HepG2 (cell line): Measurements from ENCODE around the gene ZBTB48. TPM values are rescaled to one million over a fixed set of nuclear protein-coding genes. Genes with fewer than 3 reads are reported as not detected.
A peak's percentile ranks its signal among the peaks of the same experiment; 100 is the strongest.

Source experiments
- ATAC-seq: fragments of 200-7000 bp; cut with Tn5 transposase; 3 replicates; pipeline ENCODE4 v1.9.1; 2020; ENCODE audit warnings: mild to moderate bottlenecking, moderate library complexity
- BruUV-seq: library from RNA; stranded (reverse); fragments of 400-500 nt; replicated peaks from 2 replicates; lab custom pipeline; 2021; lab: Mats Ljungman, UMichigan
- CTCF ChIA-PET: fragments of 300-600 bp; formaldehyde crosslinking; extraction: SDS; loops from one replicate; lab custom pipeline; 2021; ENCODE audit warnings: low total read pairs, inconsistent platforms, low intra/inter-chr PET ratio; lab: Yijun Ruan, JAX
- POLR2A ChIA-PET: fragments of 350-600 bp; sonication (Branson Sonifier 250); formaldehyde crosslinking; loops from one replicate; lab custom pipeline; 2020; ENCODE audit warnings: antibody characterized with exemption, inconsistent platforms; lab: Yijun Ruan, JAX
- DNase-seq: peaks from one replicate; pipeline ENCODE4 v3.0.0-alpha.2; 2015; ENCODE audit warnings: low spot score
- FAIRE-seq: peaks from 3 replicates; lab custom pipeline; 2011; peaks lifted over from hg19 to GRCh38; lab: Jason Lieb, UNC
- H2AFZ ChIP-seq: one replicate; pipeline ENCODE4 v1.6.1; 2011; ENCODE audit warnings: low read length, inconsistent platforms
- H3K27ac ChIP-seq: fragments of 300-600 bp; 3 replicates; pipeline ENCODE4 v1.8.0; 2011; ENCODE audit warnings: mixed run types, mild to moderate bottlenecking, mixed read lengths, low read length, inconsistent platforms; ENCODE audit not compliant: insufficient read depth; ENCODE audit errors: extremely low read length
- H3K27me3 ChIP-seq, 2 experiments: fragments of 200-600 bp in 1 of 2; 2 replicates in 1 of 2; 3 replicates in 1 of 2; pipeline versions ENCODE4 v1.6.0 to v1.8.0; 2011; ENCODE audit warnings: low read length in 2 of 2, mild to moderate bottlenecking in 2 of 2, moderate library complexity in 2 of 2, inconsistent platforms in 1 of 2; ENCODE audit not compliant: insufficient read depth in 2 of 2, control insufficient read depth in 1 of 2
- H3K36me3 ChIP-seq, 2 experiments: fragments of 200-600 bp in 1 of 2; replicated peaks in 1 of 2; 2 replicates in 1 of 2; 3 replicates in 1 of 2; pipeline versions ENCODE4 v1.5.1 to v1.8.0; 2011; ENCODE audit warnings: low read length in 2 of 2, inconsistent platforms in 1 of 2; ENCODE audit not compliant: insufficient read depth in 2 of 2, control insufficient read depth in 1 of 2
- H3K4me1 ChIP-seq: 2 replicates; pipeline ENCODE4 v1.5.1; 2012; ENCODE audit warnings: low read length, inconsistent platforms; ENCODE audit not compliant: insufficient read depth
- H3K4me2 ChIP-seq: 2 replicates; pipeline ENCODE4 v1.6.0; 2011; ENCODE audit warnings: low read depth, low read length, inconsistent platforms
- H3K4me3 ChIP-seq, 3 experiments: fragments of 200-600 bp in 1 of 3; sonication (generic), shearing (Covaris generic) in 1 of 3; replicated peaks in 1 of 3; 2 replicates each; pipeline ENCODE4 v1.5.1; 2011 to 2016; ENCODE audit warnings: low read length in 3 of 3, inconsistent platforms in 2 of 3, low read depth in 2 of 3, mild to moderate bottlenecking in 2 of 3, control low read depth in 1 of 3, mixed read lengths in 1 of 3; ENCODE audit not compliant: insufficient read depth in 1 of 3
- H3K79me2 ChIP-seq: one replicate; pipeline ENCODE4 v1.6.1; 2011; ENCODE audit warnings: low read length, inconsistent platforms; ENCODE audit not compliant: insufficient read depth
- H3K9ac ChIP-seq: 2 replicates; pipeline ENCODE4 v1.6.0; 2011; ENCODE audit warnings: mild to moderate bottlenecking, low read depth, low read length, inconsistent platforms; ENCODE audit not compliant: insufficient read depth
- H3K9me3 ChIP-seq: 2 replicates; pipeline ENCODE4 v1.5.1; 2012; ENCODE audit warnings: mild to moderate bottlenecking, low read length
- H4K20me1 ChIP-seq: 2 replicates; pipeline ENCODE4 v1.6.0; 2011; ENCODE audit warnings: inconsistent platforms, mild to moderate bottlenecking, low read length, moderate library complexity; ENCODE audit not compliant: insufficient read depth
- AGO1 ChIP-seq: fragments of 200-400 bp; formaldehyde crosslinking; IDR thresholded peaks from 2 replicates; pipeline ENCODE4 v1.6.1; 2017; ENCODE audit warnings: mild to moderate bottlenecking, low read depth, low read length, moderate library complexity; ENCODE audit not compliant: poor library complexity, severe bottlenecking
- AGO2 ChIP-seq: fragments of 200-400 bp; formaldehyde crosslinking; optimal IDR thresholded peaks from 2 replicates; pipeline ENCODE3; 2017; ENCODE audit warnings: mild to moderate bottlenecking, low read depth, low read length, moderate library complexity
- PAF1 ChIP-seq: IDR thresholded peaks from 2 replicates; pipeline ENCODE4 v1.6.1; 2016; ENCODE audit warnings: missing genetic modification reagents, missing compliant biosample characterization
- POLR2A ChIP-seq, 2 experiments: IDR thresholded peaks; 2 replicates each; pipeline ENCODE4 v1.6.1; 2011; ENCODE audit warnings: low read depth in 2 of 2, low read length in 2 of 2, mild to moderate bottlenecking in 1 of 2, moderate library complexity in 1 of 2; ENCODE audit not compliant: insufficient read depth in 1 of 2
- RBFOX2 ChIP-seq: fragments of 200-400 bp; formaldehyde crosslinking; IDR thresholded peaks from 2 replicates; pipeline ENCODE4 v1.6.1; 2017; ENCODE audit warnings: low read depth, mild to moderate bottlenecking, low read length
- ZFP36L1 ChIP-seq: sonication (generic); formaldehyde crosslinking; IDR thresholded peaks from 2 replicates; pipeline ENCODE4 v1.8.0; 2022; ENCODE audit warnings: mild to moderate bottlenecking, missing genetic modification reagents, moderate library complexity
- WGBS: methylation state at CpG from one replicate; pipeline ENCODE4 v1.1.6; 2017; ENCODE audit warnings: low lambda C conversion rate; 5-methylcytosine and 5-hydroxymethylcytosine counted together
- in situ Hi-C: cut with HindIII; loops from 2 replicates; pipeline ENCODE4 v1.10.0; 2017; ENCODE audit warnings: low pct_unique_long_range_greater_than_20kb; ENCODE audit not compliant: extremely low pct_ligation_motif_present
- intact Hi-C: fragments of 100-400 bp; cut with micrococcal nuclease; formaldehyde crosslinking; loops from one replicate; pipeline ENCODE4 v1.10.0; 2022; ENCODE audit not compliant: unreplicated experiment
- polyA plus RNA-seq, 8 experiments: library from polyadenylated mRNA; depleted of rRNA in 3 of 8; stranded (reverse) in 7 of 8; unstranded in 1 of 8; fragments of >200 nt; fragmentation: Illumina TruSeq in 4 of 8; extraction: Trizol in 4 of 8; gene quantifications; 2 replicates each; pipeline versions ENCODE4 v1.2.1 to v1.2.3, GENCODE V29; 2011 to 2016; ENCODE audit warnings: low read depth in 4 of 8, missing spikeins in 1 of 8, mixed read lengths in 1 of 8; ENCODE audit not compliant: insufficient read depth in 1 of 8
- total RNA-seq, 5 experiments: library from RNA; depleted of rRNA; stranded (reverse); fragments of >200 nt; fragmentation: Illumina TruSeq; extraction: Trizol; gene quantifications; 2 replicates each; pipeline ENCODE4 v1.2.3, GENCODE V29; 2016; ENCODE audit warnings: low read depth in 1 of 5

ZBTB48 gene
- total and polyA plus RNA-seq, 2 of the 13 experiments (the other 11 are each of a cell fraction or from before 2014, with no cell fraction given) = 13.0 to 17.1 TPM

DNA sequence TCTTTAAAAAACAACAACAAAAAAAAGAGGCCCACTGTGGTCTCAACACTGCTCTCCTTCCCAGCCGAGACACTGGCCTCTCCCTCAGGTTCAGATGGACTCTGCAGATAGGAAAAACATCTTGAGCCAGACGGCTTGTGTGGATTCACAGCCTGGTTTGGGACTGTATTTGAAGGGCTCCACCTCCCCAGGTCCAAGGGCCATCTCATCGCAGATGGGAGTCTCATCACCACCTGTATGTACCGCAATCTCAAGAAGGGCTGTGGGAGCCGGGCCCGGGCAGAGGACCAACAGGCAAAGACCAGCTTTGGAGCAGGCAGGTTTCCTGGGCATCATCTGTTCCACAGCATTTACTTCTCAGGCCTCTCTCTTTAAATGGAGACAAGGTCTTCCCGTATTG, 10.3 kb downstream of the ZBTB48 start:
- CTCF ChIA-PET = no interaction called here
- FAIRE-seq = no peak
- BruUV-seq = no TSS peak

DNA sequence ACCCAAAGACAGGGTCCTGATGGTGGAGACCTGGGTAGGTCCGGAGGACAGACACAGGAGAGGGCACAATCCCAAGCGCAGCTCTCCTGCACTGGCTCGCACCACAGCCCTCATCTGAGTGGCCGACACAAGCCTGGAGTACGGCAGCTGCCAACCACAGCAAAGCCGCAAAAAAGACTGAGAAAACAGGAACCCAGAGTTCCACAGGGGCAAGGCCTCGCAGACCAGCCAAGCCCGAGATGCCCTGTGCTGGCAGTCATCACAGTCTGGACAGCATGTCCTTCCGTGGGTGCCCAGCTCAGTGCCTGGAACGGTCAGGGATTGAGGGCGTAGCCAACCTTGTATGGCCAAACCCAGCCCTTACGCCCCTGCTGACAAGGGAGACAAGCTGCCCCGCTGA, 11.4 kb downstream of the ZBTB48 start:
- no peaks in the 10 kb centered on the region for H3K9me3 ChIP-seq
- H3K79me2 ChIP-seq = peaks cover 9% of the 10 kb centered on the region
- H3K4me2 ChIP-seq = no peak overlapping the region
- H3K9ac ChIP-seq = no peak overlapping the region
- H3K27me3 ChIP-seq = no peaks in the 10 kb centered on the region
- H3K4me1 ChIP-seq = no peaks in the 10 kb centered on the region
- 0 out of 4 replicates have a peak, but pooled peaks of 1 of the 2 experiments have one; percentile 23 for TF ChIP-seq POLR2A (IDR thresholded peaks at IDR 0.05; ENCODE audit: insufficient read depth in 1 of 2, low read depth in 2 of 2, low read length in 2 of 2)
- TF ChIP-seq AGO2 = peak; percentile 82
- no peak for TF ChIP-seq PAF1 (CRISPR knock-in tag)
- TF ChIP-seq AGO1 = peak; percentile 24
- intact Hi-C loops = no loop called here
- H2AFZ ChIP-seq = no peak overlapping the region
- DNase-seq = no peak
- BruUV-seq = no TSS peak
- no peak for ATAC-seq
- in situ Hi-C loops = no loop called here
- H4K20me1 ChIP-seq = peaks cover 24% of the 10 kb centered on the region
- ChIA-PET CTCF (no interaction called here), POLR2A (interaction anchor here (0.6 to 1.4 kb wide), 2 partner anchors 10 to 38 kb away, joined by 3 to 5 read pairs; no protein-coding TSS in a partner anchor)
- H3K4me3 ChIP-seq = no peak overlapping the region
- no peak for FAIRE-seq
- H3K27ac ChIP-seq = no peak overlapping the region
- peaks cover 32 to 72% of the 10 kb centered on the region in 2 experiments for H3K36me3 ChIP-seq
- 100% methylated on average over 2 of the region's 13 CpGs for WGBS

More for the DNA sequence above, 10.3 kb downstream of the ZBTB48 start:
- H3K4me2 ChIP-seq = no peak overlapping the region
- intact Hi-C loops = no loop called here
- peaks cover 27 to 60% of the 10 kb centered on the region in 2 experiments for H3K36me3 ChIP-seq
- no peaks in the 10 kb centered on the region for H3K9me3 ChIP-seq
- no peak overlapping the region for H3K4me3 ChIP-seq
- no peak overlapping the region for H2AFZ ChIP-seq
- ATAC-seq (no peak), DNase-seq (no peak)
- H3K9ac ChIP-seq = no peak overlapping the region
- in situ Hi-C loops = no loop called here
- POLR2A ChIA-PET = interaction anchor here (0.8 to 2.2 kb wide), 2 partner anchors 8 to 10 kb away, joined by 3 to 8 read pairs; no protein-coding TSS in a partner anchor
- WGBS = 94% methylated on average over 5 of the region's 7 CpGs
- H3K27me3 ChIP-seq = no peaks in the 10 kb centered on the region
- no peaks in the 10 kb centered on the region for H3K4me1 ChIP-seq
- H3K79me2 ChIP-seq = peaks cover 4% of the 10 kb centered on the region
- H3K27ac ChIP-seq = no peak overlapping the region
- TF ChIP-seq RBFOX2 (peak; percentile 46; the same call in 1 of the 2 replicates), ZFP36L1 (CRISPR knock-in tag) (no peak), POLR2A (IDR thresholded peaks at IDR 0.05; ENCODE audit: insufficient read depth in 1 of 2, low read depth in 2 of 2, low read length in 2 of 2) (peak; percentile 15 to 34; a peak in 3 of 4 replicates)
- H4K20me1 ChIP-seq = peaks cover 12% of the 10 kb centered on the region
